GM21360 (cell line): Measurements from ENCODE around the gene MS4A4A.

Experiments
- ATAC-seq: cut with Tn5 transposase; IDR thresholded peaks from one replicate; pipeline ENCODE4 v1.9.1; 2021; ENCODE audit warnings: mild to moderate bottlenecking, moderate library complexity; ENCODE audit not compliant: unreplicated experiment

Gene MS4A4A

GRCh38 chr11:60347084-60347797 lies 66.8 kb downstream of the MS4A4A start:
- peak; percentile 68 for ATAC-seq

- ATAC-seq = no peak
Observed at GRCh38 chr11:60348116-60348515, 67.7 kb downstream of the MS4A4A start.

- ATAC-seq = no peak
Observed at GRCh38 chr11:60349990-60350389, 69.5 kb downstream of the MS4A4A start.

- no peak for ATAC-seq
Observed at GRCh38 chr11:60357771-60358170, 77.3 kb downstream of the MS4A4A start.
